K562 treated with DMSO at 1 percent for 4 hours (cell line): ENCODE results near the gene ARSB. TPM values are rescaled to one million over a fixed set of nuclear protein-coding genes. Genes with fewer than 3 reads are reported as not detected.

ENCODE experiments used
- total RNA-seq: library from RNA; unstranded; fragments of 300-600 nt; gene quantifications from 2 replicates; pipeline ENCODE4 v1.2.3, GENCODE V29; 2022; ENCODE audit not compliant: insufficient read depth

Gene ARSB
- 4.4 and 4.5 TPM in 2 replicates for total RNA-seq

DNA sequence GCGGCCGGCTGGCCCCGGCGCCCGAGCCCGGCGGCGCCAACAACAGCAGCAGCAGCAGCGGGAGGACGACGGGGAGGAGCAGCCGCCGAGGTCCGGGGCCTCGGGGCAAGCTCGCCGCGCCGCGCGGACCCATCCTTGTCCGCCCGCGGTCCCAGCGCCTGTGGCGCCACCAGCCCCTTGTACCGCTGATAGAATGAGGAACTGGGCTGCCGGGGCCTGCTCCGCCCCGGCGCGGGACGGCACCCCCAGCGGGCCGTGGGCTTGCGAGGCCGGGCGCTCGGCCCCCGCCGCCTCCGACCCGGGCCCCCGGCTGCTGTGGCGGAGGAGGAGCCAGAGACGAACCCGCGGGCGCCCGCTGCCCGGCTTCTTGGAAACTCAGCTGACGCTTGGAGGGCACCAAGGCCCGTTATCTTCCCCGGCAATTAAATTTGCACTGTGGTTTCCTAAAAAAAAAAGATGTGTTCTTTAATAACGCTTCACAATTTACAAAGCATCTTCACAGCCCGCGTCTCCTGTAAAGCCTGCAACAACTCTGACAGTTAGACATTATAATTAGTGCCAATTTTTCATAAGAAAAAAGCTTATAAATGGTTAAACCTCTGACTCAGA, at the start of gene ARSB:
Gene ARSB, minus strand, starts transcription at position 195 of the 609 bp plus-strand sequence. Its CDS starts 62 bp downstream, at position 133.

Other genes starting within 250 kb of the ARSB start
- gene DMGDH, start 84.4 kb upstream of the ARSB start, total RNA-seq, result 0.63 TPM in 1 of 2 replicates, not detected in the other
- gene BHMT2, start 84.5 kb upstream of the ARSB start, total RNA-seq, result not detected in 2 replicates
- not detected in 2 replicates for gene BHMT, start 126.5 kb upstream of the ARSB start, total RNA-seq